Germinal center (tissue), 1 donor: Measurements from ENCODE around the gene FXYD1.
"Not testable (repeated sequence)": the region's sequence is repeated elsewhere in the genome, so short reads cannot be mapped to it uniquely, and the experiment has no call there.

Source experiments
- DNase-seq: peaks from one replicate; pipeline ENCODE4 v3.0.0; 2012; ENCODE audit warnings: mixed read lengths, low spot score

FXYD1 gene

GRCh38 chr19:35125270-35125717, 13.3 kb upstream of the FXYD1 start:
- no peak for DNase-seq

GRCh38 chr19:35125749-35126623, 12.6 kb upstream of the FXYD1 start:
- DNase-seq: no peak

GRCh38 chr19:35126624-35126959, 12.0 kb upstream of the FXYD1 start:
- no peak for DNase-seq

GRCh38 chr19:35127871-35128270, 10.8 kb upstream of the FXYD1 start:
- DNase-seq: no peak

- no peak for DNase-seq
Measured at GRCh38 chr19:35128398-35129057, 10.1 kb upstream of the FXYD1 start.

- DNase-seq: not testable (repeated sequence)
Measured at GRCh38 chr19:35129724-35130274, 8.8 kb upstream of the FXYD1 start.

- DNase-seq: no peak
Measured at GRCh38 chr19:35130761-35131720, 7.6 kb upstream of the FXYD1 start.

- DNase-seq: no peak
Measured at GRCh38 chr19:35132254-35132653, 6.4 kb upstream of the FXYD1 start.

GRCh38 chr19:35133826-35134225, 4.8 kb upstream of the FXYD1 start:
- no peak for DNase-seq

- no peak for DNase-seq
Measured at GRCh38 chr19:35134601-35135242, 3.9 kb upstream of the FXYD1 start, which contains the start of gene LGI4. TSS of gene LGI4 (minus strand) at chr19:35135059. CDS start at chr19:35134680, 379 bp downstream.

GRCh38 chr19:35135389-35135909, 3.2 kb upstream of the FXYD1 start:
- peak; percentile 89 for DNase-seq

- no peak for DNase-seq
Measured at GRCh38 chr19:35136231-35136630, 2.4 kb upstream of the FXYD1 start.

GRCh38 chr19:35136977-35137702, 1.5 kb upstream of the FXYD1 start:
- no peak for DNase-seq

GRCh38 chr19:35140207-35140961, 1.8 kb downstream of the FXYD1 start:
- no peak for DNase-seq

- peak; percentile 100 for DNase-seq
Measured at GRCh38 chr19:35140962-35141836, 2.6 kb downstream of the FXYD1 start.

GRCh38 chr19:35141837-35142605, 3.4 kb downstream of the FXYD1 start:
- DNase-seq: no peak

- DNase-seq: peak; percentile 76
Measured at GRCh38 chr19:35142606-35143230, 4.1 kb downstream of the FXYD1 start.
